Body of pancreas (tissue), 4 donors: ENCODE results near the gene OPN5.

Experiments used
- POLR2A ChIP-seq, 3 donors: fragments of 450-650 bp; IDR thresholded peaks; one replicate each; pipeline ENCODE4 v1.6.1; 2016; ENCODE audit warnings: antibody characterized with exemption in 3 of 3, mild to moderate bottlenecking in 2 of 3
- TF ChIP-seq, protein P1 (sequence below), 7 experiments: fragments of 450-650 bp in 4 of 7; fragments of 200-600 bp in 3 of 7; sonication (generic) in 3 of 7; IDR thresholded peaks; one replicate each; pipeline ENCODE4 v1.5.1; 2016 to 2019; ENCODE audit warnings: antibody characterized with exemption in 7 of 7

DNA sequence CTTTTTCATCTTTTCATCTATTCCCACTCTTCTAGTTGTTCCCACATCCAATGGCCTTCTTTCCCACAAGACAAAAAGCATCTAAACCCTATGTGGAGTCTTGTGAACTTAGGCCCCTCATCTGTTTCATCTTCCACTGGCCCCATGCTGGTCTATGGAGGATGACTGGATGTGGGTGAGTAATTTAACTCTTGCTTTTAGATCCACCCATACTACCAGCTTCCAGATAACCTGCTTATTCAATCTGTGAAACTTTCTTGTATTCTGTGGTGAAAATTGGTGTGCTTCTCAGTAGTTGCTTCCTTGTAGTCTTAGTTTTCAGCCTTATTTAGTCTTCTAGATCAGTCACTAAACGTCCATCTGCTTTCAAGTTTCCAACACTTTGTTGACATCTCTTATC lies 64.9 kb downstream of the OPN5 start:
- TF ChIP-seq, protein P1, sequence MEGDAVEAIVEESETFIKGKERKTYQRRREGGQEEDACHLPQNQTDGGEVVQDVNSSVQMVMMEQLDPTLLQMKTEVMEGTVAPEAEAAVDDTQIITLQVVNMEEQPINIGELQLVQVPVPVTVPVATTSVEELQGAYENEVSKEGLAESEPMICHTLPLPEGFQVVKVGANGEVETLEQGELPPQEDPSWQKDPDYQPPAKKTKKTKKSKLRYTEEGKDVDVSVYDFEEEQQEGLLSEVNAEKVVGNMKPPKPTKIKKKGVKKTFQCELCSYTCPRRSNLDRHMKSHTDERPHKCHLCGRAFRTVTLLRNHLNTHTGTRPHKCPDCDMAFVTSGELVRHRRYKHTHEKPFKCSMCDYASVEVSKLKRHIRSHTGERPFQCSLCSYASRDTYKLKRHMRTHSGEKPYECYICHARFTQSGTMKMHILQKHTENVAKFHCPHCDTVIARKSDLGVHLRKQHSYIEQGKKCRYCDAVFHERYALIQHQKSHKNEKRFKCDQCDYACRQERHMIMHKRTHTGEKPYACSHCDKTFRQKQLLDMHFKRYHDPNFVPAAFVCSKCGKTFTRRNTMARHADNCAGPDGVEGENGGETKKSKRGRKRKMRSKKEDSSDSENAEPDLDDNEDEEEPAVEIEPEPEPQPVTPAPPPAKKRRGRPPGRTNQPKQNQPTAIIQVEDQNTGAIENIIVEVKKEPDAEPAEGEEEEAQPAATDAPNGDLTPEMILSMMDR (IDR thresholded peaks at IDR 0.05), result no peak
- TF ChIP-seq POLR2A (IDR thresholded peaks at IDR 0.05), result no peak
